Mammary epithelial cell (primary cell): ENCODE results near the gene EVA1A.

ENCODE experiments used
- EZH2 ChIP-seq: IDR thresholded peaks from 2 replicates; pipeline ENCODE4 v1.6.1; 2012; ENCODE audit warnings: low read length, inconsistent platforms, borderline replicate concordance
- TF ChIP-seq, protein P1 (sequence below), 2 donors: IDR thresholded peaks in 1 of 2; conservative IDR thresholded peaks in 1 of 2; 2 replicates each; pipeline ENCODE4 v1.5.1; 2011 to 2012; ENCODE audit warnings: inconsistent platforms in 2 of 2, low read length in 2 of 2, mild to moderate bottlenecking in 2 of 2, control low read depth in 1 of 2, low read depth in 1 of 2; ENCODE audit not compliant: insufficient read depth in 1 of 2; ENCODE audit errors: extremely low read depth in 1 of 2

- TF ChIP-seq, protein P1, sequence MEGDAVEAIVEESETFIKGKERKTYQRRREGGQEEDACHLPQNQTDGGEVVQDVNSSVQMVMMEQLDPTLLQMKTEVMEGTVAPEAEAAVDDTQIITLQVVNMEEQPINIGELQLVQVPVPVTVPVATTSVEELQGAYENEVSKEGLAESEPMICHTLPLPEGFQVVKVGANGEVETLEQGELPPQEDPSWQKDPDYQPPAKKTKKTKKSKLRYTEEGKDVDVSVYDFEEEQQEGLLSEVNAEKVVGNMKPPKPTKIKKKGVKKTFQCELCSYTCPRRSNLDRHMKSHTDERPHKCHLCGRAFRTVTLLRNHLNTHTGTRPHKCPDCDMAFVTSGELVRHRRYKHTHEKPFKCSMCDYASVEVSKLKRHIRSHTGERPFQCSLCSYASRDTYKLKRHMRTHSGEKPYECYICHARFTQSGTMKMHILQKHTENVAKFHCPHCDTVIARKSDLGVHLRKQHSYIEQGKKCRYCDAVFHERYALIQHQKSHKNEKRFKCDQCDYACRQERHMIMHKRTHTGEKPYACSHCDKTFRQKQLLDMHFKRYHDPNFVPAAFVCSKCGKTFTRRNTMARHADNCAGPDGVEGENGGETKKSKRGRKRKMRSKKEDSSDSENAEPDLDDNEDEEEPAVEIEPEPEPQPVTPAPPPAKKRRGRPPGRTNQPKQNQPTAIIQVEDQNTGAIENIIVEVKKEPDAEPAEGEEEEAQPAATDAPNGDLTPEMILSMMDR (conservative IDR thresholded peaks at IDR 0.05 in 1 of 2, IDR thresholded peaks at IDR 0.05 in 1 of 2; ENCODE audit: extremely low read depth in 1 of 2, insufficient read depth in 1 of 2, low read depth in 1 of 2, low read length in 2 of 2): no peak
- no peak for TF ChIP-seq EZH2
Measured at GRCh38 chr2:75604484-75604883, 43.7 kb upstream of the EVA1A start.
